Astrocyte (in vitro differentiated cells and primary cell): ENCODE data around the gene PPP4R2.

Experiments used
- CTCF ChIP-seq: IDR thresholded peaks from 2 replicates; pipeline ENCODE4 v1.5.1; 2011; ENCODE audit warnings: low read depth, mild to moderate bottlenecking, inconsistent platforms, low read length, moderate library complexity; ENCODE audit not compliant: insufficient read depth
- EZH2 ChIP-seq: IDR thresholded peaks from 2 replicates; pipeline ENCODE4 v1.6.1; 2012; ENCODE audit warnings: mild to moderate bottlenecking, low read length, inconsistent platforms; ENCODE audit not compliant: insufficient read depth

- TF ChIP-seq EZH2 (no peak), CTCF (no peak)
Measured at GRCh38 chr3:72990701-72991395, 5.8 kb upstream of the PPP4R2 start.
